Omental fat pad (tissue), 4 donors: ENCODE measurements around the gene LMBR1. TPM values are rescaled to one million over a fixed set of nuclear protein-coding genes. Genes with fewer than 3 reads are reported as not detected.

Source experiments
- ATAC-seq: fragments of 150-250 bp; one replicate; pipeline ENCODE4 v1.9.1; 2016; ENCODE audit warnings: mild to moderate bottlenecking, moderate library complexity; ENCODE audit not compliant: low FRiP score
- DNase-seq: peaks from one replicate; pipeline ENCODE4 v3.0.0-alpha.2; 2019; ENCODE audit warnings: low spot score
- CTCF ChIP-seq, 3 donors: fragments of 450-650 bp; IDR thresholded peaks; one replicate each; pipeline ENCODE4 v1.5.1; 2016 to 2017; ENCODE audit warnings: antibody characterized with exemption in 3 of 3, mild to moderate bottlenecking in 3 of 3, moderate library complexity in 2 of 3
- total RNA-seq, 4 donors: library from RNA; depleted of rRNA; stranded (reverse); fragments of >200 nt; gene quantifications; one replicate each; pipeline ENCODE4 v1.1.0, GENCODE V29; 2016

Gene LMBR1
- total RNA-seq, 4 donors from 2014 or later, result 50.1 to 93.5 (median 59.8) TPM

- no peak for TF ChIP-seq CTCF (IDR thresholded peaks at IDR 0.05)
- DNase-seq, result no peak
- no peak for ATAC-seq
Measured at GRCh38 chr7:156673902-156674301, 219.1 kb downstream of the LMBR1 start.

- ATAC-seq (no peak), DNase-seq (no peak)
- TF ChIP-seq CTCF (IDR thresholded peaks at IDR 0.05), result no peak
Measured at GRCh38 chr7:156673454-156673853, 219.5 kb downstream of the LMBR1 start.

- no peak for DNase-seq
- no peak for ATAC-seq
- TF ChIP-seq CTCF (IDR thresholded peaks at IDR 0.05), result no peak
Measured at GRCh38 chr7:156669035-156669828, 223.8 kb downstream of the LMBR1 start.

- TF ChIP-seq CTCF (IDR thresholded peaks at IDR 0.05), result no peak
- ATAC-seq (no peak), DNase-seq (no peak)
Measured at GRCh38 chr7:156668130-156668741, 224.7 kb downstream of the LMBR1 start.

- ATAC-seq (no peak), DNase-seq (no peak)
- TF ChIP-seq CTCF (IDR thresholded peaks at IDR 0.05), result no peak
Measured at GRCh38 chr7:156667110-156667426, 225.9 kb downstream of the LMBR1 start.

- no peak for TF ChIP-seq CTCF (IDR thresholded peaks at IDR 0.05)
- no peak for DNase-seq
- no peak for ATAC-seq
Measured at GRCh38 chr7:156666368-156667109, 226.4 kb downstream of the LMBR1 start.
